ENCODE measurements around the gene MFSD6.

GRCh38 chr2:190467575-190468083 lies 59.5 kb downstream of the MFSD6 start:
- no peak for TF ChIP-seq ATF3 (CRISPR knock-in tag; conservative IDR thresholded peaks at IDR 0.05)
- TF ChIP-seq ELF4 (CRISPR knock-in tag; IDR thresholded peaks at IDR 0.05; ENCODE audit: low read depth) = no peak
- TF ChIP-seq CTCF (IDR thresholded peaks at IDR 0.05) = no peak
- TF ChIP-seq MAX (CRISPR knock-in tag; IDR thresholded peaks at IDR 0.05) = no peak
- no peak for TF ChIP-seq ZSCAN18 (CRISPR knock-in tag; IDR thresholded peaks at IDR 0.05)
- no peak for TF ChIP-seq ZNF423 (CRISPR knock-in tag; IDR thresholded peaks at IDR 0.05)
- no peak for TF ChIP-seq CREB1 (CRISPR knock-in tag; IDR thresholded peaks at IDR 0.05)
- TF ChIP-seq CREM (CRISPR knock-in tag; IDR thresholded peaks at IDR 0.05) = no peak
- no peak for TF ChIP-seq FOXJ3 (CRISPR knock-in tag; IDR thresholded peaks at IDR 0.05; ENCODE audit: borderline replicate concordance)
- no peak for TF ChIP-seq FOXP4 (CRISPR knock-in tag; IDR thresholded peaks at IDR 0.05)
- no peak for TF ChIP-seq USF1 (CRISPR knock-in tag; IDR thresholded peaks at IDR 0.05)
- no peak for TF ChIP-seq ETV6 (CRISPR knock-in tag; IDR thresholded peaks at IDR 0.05)
- no peak for TF ChIP-seq ZNF263 (CRISPR knock-in tag; IDR thresholded peaks at IDR 0.05; ENCODE audit: low read depth)
- TF ChIP-seq ZBTB43 (CRISPR knock-in tag; IDR thresholded peaks at IDR 0.05) = no peak
